Measurements from ENCODE around the gene CLIP4. TPM values are rescaled to one million over a fixed set of nuclear protein-coding genes. Genes with fewer than 3 reads are reported as not detected.

Gene CLIP4
- polyA plus RNA-seq, 1 experiment = 71.4 TPM

DNA sequence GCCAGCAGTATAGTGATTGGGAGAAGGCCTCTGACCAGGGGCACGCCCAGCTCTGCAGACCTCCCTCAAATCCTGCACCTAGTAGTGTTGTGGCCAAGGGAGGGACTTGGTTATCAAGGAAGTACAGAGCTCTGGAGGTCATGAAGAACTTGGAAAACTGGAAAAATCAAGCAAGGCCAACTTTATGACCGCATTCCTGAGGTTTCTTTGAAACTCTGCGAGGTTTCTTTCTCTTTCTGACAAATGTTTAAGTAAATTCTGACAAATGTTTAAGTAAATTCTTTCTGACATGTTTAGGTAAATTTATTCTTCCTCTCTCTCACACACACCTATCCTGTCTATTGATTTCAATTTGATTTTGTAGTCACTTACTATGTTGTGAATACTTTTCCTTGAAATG lies 31.0 kb downstream of the CLIP4 start:
- no peaks in the 10 kb centered on the region for H3K27me3 ChIP-seq (ENCODE audit: control insufficient read depth, insufficient read depth, low read length)
- H3K27ac ChIP-seq (ENCODE audit: low read depth, low read length) = no peak overlapping the region
- DNase-seq (ENCODE audit: low read depth, low spot score) = no peak
- ChIA-PET CTCF (no interaction called here), POLR2A (no interaction called here)
- TF ChIP-seq, protein P1, sequence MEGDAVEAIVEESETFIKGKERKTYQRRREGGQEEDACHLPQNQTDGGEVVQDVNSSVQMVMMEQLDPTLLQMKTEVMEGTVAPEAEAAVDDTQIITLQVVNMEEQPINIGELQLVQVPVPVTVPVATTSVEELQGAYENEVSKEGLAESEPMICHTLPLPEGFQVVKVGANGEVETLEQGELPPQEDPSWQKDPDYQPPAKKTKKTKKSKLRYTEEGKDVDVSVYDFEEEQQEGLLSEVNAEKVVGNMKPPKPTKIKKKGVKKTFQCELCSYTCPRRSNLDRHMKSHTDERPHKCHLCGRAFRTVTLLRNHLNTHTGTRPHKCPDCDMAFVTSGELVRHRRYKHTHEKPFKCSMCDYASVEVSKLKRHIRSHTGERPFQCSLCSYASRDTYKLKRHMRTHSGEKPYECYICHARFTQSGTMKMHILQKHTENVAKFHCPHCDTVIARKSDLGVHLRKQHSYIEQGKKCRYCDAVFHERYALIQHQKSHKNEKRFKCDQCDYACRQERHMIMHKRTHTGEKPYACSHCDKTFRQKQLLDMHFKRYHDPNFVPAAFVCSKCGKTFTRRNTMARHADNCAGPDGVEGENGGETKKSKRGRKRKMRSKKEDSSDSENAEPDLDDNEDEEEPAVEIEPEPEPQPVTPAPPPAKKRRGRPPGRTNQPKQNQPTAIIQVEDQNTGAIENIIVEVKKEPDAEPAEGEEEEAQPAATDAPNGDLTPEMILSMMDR (IDR thresholded peaks at IDR 0.05; ENCODE audit: low read depth, low read length) = no peak
- H3K4me3 ChIP-seq (ENCODE audit: low read depth, low read length) = no peak overlapping the region
- no peaks in the 10 kb centered on the region for H3K9me3 ChIP-seq (ENCODE audit: control insufficient read depth, insufficient read depth, low read length)

GRCh38 chr2:29147963-29148362 lies 32.7 kb downstream of the CLIP4 start:
- H3K4me3 ChIP-seq (ENCODE audit: low read depth, low read length) = no peak overlapping the region
- TF ChIP-seq, protein P1 (IDR thresholded peaks at IDR 0.05; ENCODE audit: low read depth, low read length) = no peak
- no peaks in the 10 kb centered on the region for H3K9me3 ChIP-seq (ENCODE audit: control insufficient read depth, insufficient read depth, low read length)
- H3K27me3 ChIP-seq (ENCODE audit: control insufficient read depth, insufficient read depth, low read length) = no peaks in the 10 kb centered on the region
- no peak overlapping the region for H3K27ac ChIP-seq (ENCODE audit: low read depth, low read length)
- POLR2A ChIA-PET = no interaction called here
- DNase-seq (ENCODE audit: low read depth, low spot score) = no peak
- CTCF ChIA-PET = interaction anchor here (1.6 kb wide), 1 partner anchor 192 kb away, joined by 4 read pairs; no protein-coding TSS in a partner anchor

DNA sequence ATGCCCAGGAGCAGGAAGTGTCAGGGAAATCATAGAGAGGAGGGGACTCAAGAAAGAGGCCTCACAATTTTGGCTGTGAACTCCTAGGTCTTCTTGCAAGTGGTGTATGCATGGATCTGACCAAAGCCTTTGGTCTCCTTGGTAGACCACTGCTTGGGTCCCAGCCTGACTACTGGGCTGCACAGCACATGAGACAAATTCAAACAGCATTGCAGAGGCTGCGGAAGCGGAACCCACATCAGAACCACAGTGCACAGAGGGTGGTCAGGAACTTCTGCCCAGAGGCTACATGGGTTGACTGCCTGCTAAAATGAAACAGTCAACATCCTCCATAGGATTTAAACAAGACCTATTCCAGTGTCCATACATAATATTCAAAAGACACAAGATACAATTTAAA lies 39.4 kb downstream of the CLIP4 start:
- ChIA-PET POLR2A (no interaction called here), CTCF (no interaction called here)
- TF ChIP-seq, protein P1 (IDR thresholded peaks at IDR 0.05; ENCODE audit: low read depth, low read length) = no peak
- Histone ChIP-seq H3K4me3 (ENCODE audit: low read depth, low read length) (no peak overlapping the region), H3K9me3 (ENCODE audit: control insufficient read depth, insufficient read depth, low read length) (no peaks in the 10 kb centered on the region), H3K27me3 (ENCODE audit: control insufficient read depth, insufficient read depth, low read length) (no peaks in the 10 kb centered on the region), H3K27ac (ENCODE audit: low read depth, low read length) (no peak overlapping the region)
- DNase-seq (ENCODE audit: low read depth, low spot score) = no peak

- no peak overlapping the region for H3K4me3 ChIP-seq (ENCODE audit: low read depth, low read length)
- no peaks in the 10 kb centered on the region for H3K9me3 ChIP-seq (ENCODE audit: control insufficient read depth, insufficient read depth, low read length)
- H3K27ac ChIP-seq (ENCODE audit: low read depth, low read length) = no peak overlapping the region
- no peak for DNase-seq (ENCODE audit: low read depth, low spot score)
- TF ChIP-seq, protein P1 (IDR thresholded peaks at IDR 0.05; ENCODE audit: low read depth, low read length) = no peak
- H3K27me3 ChIP-seq (ENCODE audit: control insufficient read depth, insufficient read depth, low read length) = no peaks in the 10 kb centered on the region
- CTCF ChIA-PET = no interaction called here
- POLR2A ChIA-PET = no interaction called here
Observed at GRCh38 chr2:29155578-29155977, 40.4 kb downstream of the CLIP4 start.

DNA sequence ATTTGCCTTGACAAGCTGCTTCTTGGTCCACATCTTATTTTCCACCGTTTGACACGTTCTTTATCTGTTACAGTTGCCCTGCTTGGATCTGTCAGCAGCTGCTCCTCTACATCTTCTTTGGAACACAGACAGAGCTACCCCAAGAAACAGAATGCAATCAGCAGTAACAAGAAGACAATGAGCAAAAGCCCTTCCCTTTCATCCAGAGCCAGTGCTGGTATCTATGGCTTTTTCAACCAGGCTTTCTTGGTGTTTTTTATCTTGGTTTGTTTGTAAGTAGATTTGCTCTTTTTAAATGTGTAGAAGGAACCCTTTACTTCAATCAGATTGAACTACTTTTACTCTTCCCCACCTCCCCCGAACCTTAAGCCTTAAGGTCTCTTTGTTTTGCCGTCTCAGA lies 41.9 kb downstream of the CLIP4 start:
- ChIA-PET CTCF (interaction anchor here (0.9 kb wide), 1 partner anchor 28 kb away, joined by 3 read pairs; no protein-coding TSS in a partner anchor), POLR2A (no interaction called here)
- H3K9me3 ChIP-seq (ENCODE audit: control insufficient read depth, insufficient read depth, low read length) = no peaks in the 10 kb centered on the region
- DNase-seq (ENCODE audit: low read depth, low spot score) = no peak
- TF ChIP-seq, protein P1 (IDR thresholded peaks at IDR 0.05; ENCODE audit: low read depth, low read length) = no peak
- H3K4me3 ChIP-seq (ENCODE audit: low read depth, low read length) = no peak overlapping the region
- H3K27ac ChIP-seq (ENCODE audit: low read depth, low read length) = no peak overlapping the region
- H3K27me3 ChIP-seq (ENCODE audit: control insufficient read depth, insufficient read depth, low read length) = no peaks in the 10 kb centered on the region
